HCT116 (cell line): ENCODE measurements around the gene PPP1R10.

Experiments
- ATF3 ChIP-seq: IDR thresholded peaks from 2 replicates; pipeline ENCODE4 v1.6.1; 2012
- CEBPB ChIP-seq: IDR thresholded peaks from 2 replicates; pipeline ENCODE4 v1.6.1; 2012; ENCODE audit warnings: low read depth
- CTCF ChIP-seq, 3 experiments: fragments of 200-600 bp in 1 of 3; sonication (generic) in 1 of 3; IDR thresholded peaks in 2 of 3; conservative IDR thresholded peaks in 1 of 3; 2 replicates each; pipeline ENCODE4 v1.5.1; 2012 to 2017; ENCODE audit warnings: low read depth in 2 of 3, low read length in 2 of 3, antibody characterized with exemption in 1 of 3, borderline replicate concordance in 1 of 3, control low read depth in 1 of 3, mild to moderate bottlenecking in 1 of 3, mixed read lengths in 1 of 3, mixed run types in 1 of 3, moderate library complexity in 1 of 3; ENCODE audit not compliant: insufficient read depth in 1 of 3
- EZH2 ChIP-seq: fragments of 200-600 bp; sonication (generic); IDR thresholded peaks from 2 replicates; pipeline ENCODE4 v1.6.1; 2017; ENCODE audit warnings: antibody characterized with exemption, mixed run types
- EZH2phosphoT487 ChIP-seq: fragments of 200-600 bp; IDR thresholded peaks from 2 replicates; pipeline ENCODE4 v1.6.1; 2018; ENCODE audit warnings: antibody characterized with exemption, borderline replicate concordance
- JUND ChIP-seq: IDR thresholded peaks from 2 replicates; pipeline ENCODE4 v1.6.1; 2012
- POLR2A ChIP-seq: IDR thresholded peaks from 2 replicates; pipeline ENCODE4 v1.7.0; 2011; ENCODE audit warnings: borderline replicate concordance; ENCODE audit not compliant: insufficient read depth, insufficient read length; ENCODE audit errors: extremely low read depth
- POLR2AphosphoS5 ChIP-seq: IDR thresholded peaks from 2 replicates; pipeline ENCODE4 v1.6.1; 2011; ENCODE audit warnings: mild to moderate bottlenecking, low read depth, low read length, moderate library complexity
- RAD21 ChIP-seq: IDR thresholded peaks from 2 replicates; pipeline ENCODE4 v1.6.1; 2012; ENCODE audit warnings: low read depth, mild to moderate bottlenecking
- REST ChIP-seq: IDR thresholded peaks from 2 replicates; pipeline ENCODE4 v1.6.1; 2012; ENCODE audit warnings: low read depth
- SP1 ChIP-seq: IDR thresholded peaks from 2 replicates; pipeline ENCODE4 v1.6.1; 2012; ENCODE audit warnings: low read depth
- SRF ChIP-seq: IDR thresholded peaks from 2 replicates; pipeline ENCODE4 v1.6.1; 2012; ENCODE audit warnings: low read depth
- TCF7L2 ChIP-seq: IDR thresholded peaks from 2 replicates; pipeline ENCODE4 v1.7.0; 2011; ENCODE audit warnings: borderline replicate concordance, inconsistent platforms; ENCODE audit not compliant: insufficient read depth, insufficient read length; ENCODE audit errors: extremely low read depth
- YY1 ChIP-seq: IDR thresholded peaks from 2 replicates; pipeline ENCODE4 v1.6.1; 2011; ENCODE audit warnings: low read length, low read depth, moderate library complexity, mild to moderate bottlenecking; ENCODE audit not compliant: insufficient replicate concordance; ENCODE audit errors: extremely low read depth

GRCh38 chr6:30578051-30578450, 39.0 kb downstream of the PPP1R10 start:
- TF ChIP-seq CTCF (IDR thresholded peaks at IDR 0.05 in 2 of 3, conservative IDR thresholded peaks at IDR 0.05 in 1 of 3; ENCODE audit: borderline replicate concordance in 1 of 3, insufficient read depth in 1 of 3, low read depth in 2 of 3, low read length in 2 of 3), result no peak
- no peak for TF ChIP-seq POLR2A
- no peak for TF ChIP-seq EZH2
- TF ChIP-seq SP1, result no peak
- no peak for TF ChIP-seq TCF7L2
- TF ChIP-seq ATF3, result no peak
- no peak for TF ChIP-seq POLR2AphosphoS5
- no peak for TF ChIP-seq EZH2phosphoT487
- no peak for TF ChIP-seq JUND
- TF ChIP-seq RAD21, result no peak
- TF ChIP-seq SRF, result no peak
- no peak for TF ChIP-seq REST
- no peak for TF ChIP-seq CEBPB
- no peak for TF ChIP-seq YY1
